NT2/D1 (cell line): Measurements from ENCODE around the gene POGZ.

Experiments used
- YY1 ChIP-seq: IDR thresholded peaks from 2 replicates; pipeline ENCODE4 v1.6.1; 2011; ENCODE audit not compliant: insufficient read length, insufficient read depth
- ZNF274 ChIP-seq: IDR thresholded peaks from 2 replicates; pipeline ENCODE4 v1.6.1; 2011; ENCODE audit warnings: mild to moderate bottlenecking, low read depth, low read length

DNA sequence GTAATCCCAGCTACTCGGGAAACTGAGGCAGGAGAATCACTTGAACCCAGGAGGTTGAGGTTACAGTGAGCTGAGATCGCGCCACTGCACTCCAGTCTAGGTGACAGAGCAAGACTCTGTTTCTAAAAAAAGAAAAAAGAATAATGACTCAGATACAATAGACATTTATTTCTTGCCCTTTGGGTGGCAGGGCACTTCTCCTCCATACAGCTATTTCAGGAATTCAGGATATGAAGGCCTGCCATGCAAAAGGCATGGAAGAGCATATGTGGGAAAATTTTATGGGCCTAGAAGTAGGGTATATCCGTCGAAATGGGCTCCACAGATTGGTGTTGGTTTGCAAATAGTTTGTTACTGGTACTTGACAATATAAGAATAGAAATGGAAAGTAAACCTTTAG, 20.2 kb upstream of the POGZ start:
- no peak for TF ChIP-seq YY1
- TF ChIP-seq ZNF274 = no peak
